Upper lobe of left lung (tissue), 4 donors: ENCODE data around the gene COX6B1.

Experiments used
- POLR2A ChIP-seq, 4 donors: fragments of 450-650 bp; IDR thresholded peaks; one replicate each; pipeline ENCODE4 v1.5.1; 2016 to 2017; ENCODE audit warnings: antibody characterized with exemption in 4 of 4, mild to moderate bottlenecking in 2 of 4
- TF ChIP-seq, protein P1 (sequence below), 6 experiments: fragments of 450-650 bp in 4 of 6; fragments of 200-600 bp in 2 of 6; sonication (generic) in 2 of 6; IDR thresholded peaks; one replicate each; pipeline ENCODE4 v1.5.1; 2016 to 2019; ENCODE audit warnings: antibody characterized with exemption in 6 of 6

GRCh38 chr19:35693422-35693821 lies 45.3 kb downstream of the COX6B1 start:
- TF ChIP-seq, protein P1, sequence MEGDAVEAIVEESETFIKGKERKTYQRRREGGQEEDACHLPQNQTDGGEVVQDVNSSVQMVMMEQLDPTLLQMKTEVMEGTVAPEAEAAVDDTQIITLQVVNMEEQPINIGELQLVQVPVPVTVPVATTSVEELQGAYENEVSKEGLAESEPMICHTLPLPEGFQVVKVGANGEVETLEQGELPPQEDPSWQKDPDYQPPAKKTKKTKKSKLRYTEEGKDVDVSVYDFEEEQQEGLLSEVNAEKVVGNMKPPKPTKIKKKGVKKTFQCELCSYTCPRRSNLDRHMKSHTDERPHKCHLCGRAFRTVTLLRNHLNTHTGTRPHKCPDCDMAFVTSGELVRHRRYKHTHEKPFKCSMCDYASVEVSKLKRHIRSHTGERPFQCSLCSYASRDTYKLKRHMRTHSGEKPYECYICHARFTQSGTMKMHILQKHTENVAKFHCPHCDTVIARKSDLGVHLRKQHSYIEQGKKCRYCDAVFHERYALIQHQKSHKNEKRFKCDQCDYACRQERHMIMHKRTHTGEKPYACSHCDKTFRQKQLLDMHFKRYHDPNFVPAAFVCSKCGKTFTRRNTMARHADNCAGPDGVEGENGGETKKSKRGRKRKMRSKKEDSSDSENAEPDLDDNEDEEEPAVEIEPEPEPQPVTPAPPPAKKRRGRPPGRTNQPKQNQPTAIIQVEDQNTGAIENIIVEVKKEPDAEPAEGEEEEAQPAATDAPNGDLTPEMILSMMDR (IDR thresholded peaks at IDR 0.05): no peak
- TF ChIP-seq POLR2A (IDR thresholded peaks at IDR 0.05): no peak
